HepG2 (cell line): ENCODE measurements around the gene PLD2. TPM values are rescaled to one million over a fixed set of nuclear protein-coding genes. Genes with fewer than 3 reads are reported as not detected.

ENCODE experiments used
- ATF7 ChIP-seq, 2 experiments: fragments of 450-650 bp in 1 of 2; sonication (generic) in 1 of 2; formaldehyde crosslinking in 1 of 2; IDR thresholded peaks; 2 replicates each; pipeline versions ENCODE4 v1.4.0 to v1.6.1; 2016 to 2020; ENCODE audit warnings: antibody characterized with exemption in 1 of 2, mild to moderate bottlenecking in 1 of 2, missing genetic modification reagents in 1 of 2
- DDIT3 ChIP-seq: sonication (generic); formaldehyde crosslinking; IDR thresholded peaks from 2 replicates; pipeline ENCODE4 v1.4.0; 2020; ENCODE audit warnings: mild to moderate bottlenecking, missing genetic modification reagents
- ELF4 ChIP-seq: sonication (generic); formaldehyde crosslinking; IDR thresholded peaks from 2 replicates; pipeline ENCODE4 v1.5.0; 2020; ENCODE audit warnings: missing genetic modification reagents, mild to moderate bottlenecking, moderate library complexity, borderline replicate concordance
- HCFC1 ChIP-seq: fragments of 150-350 bp; IDR thresholded peaks from 2 replicates; pipeline ENCODE4 v1.6.1; 2014; ENCODE audit warnings: low read depth, low read length
- HMG20A ChIP-seq: IDR thresholded peaks from 2 replicates; pipeline ENCODE4 v1.6.1; 2016; ENCODE audit warnings: borderline replicate concordance
- KLF15 ChIP-seq: sonication (generic); formaldehyde crosslinking; IDR thresholded peaks from 2 replicates; pipeline ENCODE4 v1.8.1; 2023; ENCODE audit warnings: borderline replicate concordance, mild to moderate bottlenecking, inconsistent platforms, missing genetic modification reagents, mixed read lengths
- MIER2 ChIP-seq: IDR thresholded peaks from 2 replicates; pipeline ENCODE4 v1.6.1; 2016; ENCODE audit warnings: missing biosample characterization, missing genetic modification reagents
- PRDM4 ChIP-seq: sonication (generic); formaldehyde crosslinking; IDR thresholded peaks from 2 replicates; pipeline ENCODE4 v1.9.0; 2021; ENCODE audit warnings: missing genetic modification reagents, borderline replicate concordance
- SKIL ChIP-seq: sonication (generic); formaldehyde crosslinking; IDR thresholded peaks from 2 replicates; pipeline ENCODE4 v1.8.0; 2022; ENCODE audit warnings: missing genetic modification reagents, mild to moderate bottlenecking, moderate library complexity, borderline replicate concordance
- USF2 ChIP-seq, 2 experiments: sonication (generic) in 1 of 2; formaldehyde crosslinking in 1 of 2; IDR thresholded peaks; 2 replicates each; pipeline versions ENCODE4 v1.5.1 to v1.6.1; 2011 to 2020; ENCODE audit warnings: borderline replicate concordance in 1 of 2, low read depth in 1 of 2, low read length in 1 of 2, mild to moderate bottlenecking in 1 of 2, missing genetic modification reagents in 1 of 2, moderate library complexity in 1 of 2
- ZFP41 ChIP-seq: sonication (generic); formaldehyde crosslinking; IDR thresholded peaks from 2 replicates; pipeline ENCODE4 v1.4.0; 2020; ENCODE audit warnings: mild to moderate bottlenecking, missing genetic modification reagents, borderline replicate concordance
- ZNF121 ChIP-seq: sonication (generic); formaldehyde crosslinking; IDR thresholded peaks from 2 replicates; pipeline ENCODE4 v1.5.0; 2020; ENCODE audit warnings: mild to moderate bottlenecking, missing genetic modification reagents
- ZNF33B ChIP-seq: sonication (generic); formaldehyde crosslinking; IDR thresholded peaks from 2 replicates; pipeline ENCODE4 v1.5.1; 2020; ENCODE audit warnings: mild to moderate bottlenecking, missing genetic modification reagents
- ZNF350 ChIP-seq: sonication (generic); formaldehyde crosslinking; IDR thresholded peaks from 2 replicates; pipeline ENCODE4 v1.4.0; 2020; ENCODE audit warnings: mild to moderate bottlenecking, low read depth, missing genetic modification reagents, borderline replicate concordance
- ZNF556 ChIP-seq: sonication (generic); formaldehyde crosslinking; IDR thresholded peaks from 2 replicates; pipeline ENCODE4 v1.4.0; 2020; ENCODE audit warnings: mild to moderate bottlenecking, missing genetic modification reagents, borderline replicate concordance
- ZNF766 ChIP-seq: sonication (generic); formaldehyde crosslinking; IDR thresholded peaks from 2 replicates; pipeline ENCODE4 v1.5.0; 2020; ENCODE audit warnings: missing genetic modification reagents, borderline replicate concordance
- ZNF850 ChIP-seq: sonication (generic); formaldehyde crosslinking; conservative IDR thresholded peaks from 2 replicates; pipeline ENCODE4 v1.9.0; 2021; ENCODE audit warnings: mild to moderate bottlenecking, missing genetic modification reagents
- polyA plus RNA-seq, 8 experiments: library from polyadenylated mRNA; depleted of rRNA in 3 of 8; stranded (reverse) in 7 of 8; unstranded in 1 of 8; fragments of >200 nt; fragmentation: Illumina TruSeq in 4 of 8; extraction: Trizol in 4 of 8; gene quantifications; 2 replicates each; pipeline versions ENCODE4 v1.2.1 to v1.2.3, GENCODE V29; 2011 to 2016; ENCODE audit warnings: low read depth in 4 of 8, missing spikeins in 1 of 8, mixed read lengths in 1 of 8; ENCODE audit not compliant: insufficient read depth in 1 of 8
- total RNA-seq, 5 experiments: library from RNA; depleted of rRNA; stranded (reverse); fragments of >200 nt; fragmentation: Illumina TruSeq; extraction: Trizol; gene quantifications; 2 replicates each; pipeline ENCODE4 v1.2.3, GENCODE V29; 2016; ENCODE audit warnings: low read depth in 1 of 5
- TF ChIP-seq, protein P1 (sequence below): sonication (generic); formaldehyde crosslinking; IDR thresholded peaks from 2 replicates; pipeline ENCODE4 v1.8.0; 2022; ENCODE audit warnings: mild to moderate bottlenecking, missing genetic modification reagents, moderate library complexity
- TF ChIP-seq, protein P2 (sequence below): sonication (generic); formaldehyde crosslinking; IDR thresholded peaks from 2 replicates; pipeline ENCODE4 v1.4.0; 2020; ENCODE audit warnings: mild to moderate bottlenecking, low read depth, missing genetic modification reagents

Gene PLD2
- total and polyA plus RNA-seq, 2 of the 13 experiments (the other 11 are each of a cell fraction or from before 2014, with no cell fraction given): 13.4 to 29.7 TPM

GRCh38 chr17:4806777-4807604, at the start of gene PLD2 (continued):
- TF ChIP-seq USF2 (IDR thresholded peaks at IDR 0.05; ENCODE audit: low read depth, low read length): no peak
- no peak for TF ChIP-seq USF2 (CRISPR knock-in tag; IDR thresholded peaks at IDR 0.05; ENCODE audit: borderline replicate concordance)
- no peak for TF ChIP-seq ZNF850
- TF ChIP-seq ZNF350 (CRISPR knock-in tag): no peak
- TF ChIP-seq, protein P1, sequence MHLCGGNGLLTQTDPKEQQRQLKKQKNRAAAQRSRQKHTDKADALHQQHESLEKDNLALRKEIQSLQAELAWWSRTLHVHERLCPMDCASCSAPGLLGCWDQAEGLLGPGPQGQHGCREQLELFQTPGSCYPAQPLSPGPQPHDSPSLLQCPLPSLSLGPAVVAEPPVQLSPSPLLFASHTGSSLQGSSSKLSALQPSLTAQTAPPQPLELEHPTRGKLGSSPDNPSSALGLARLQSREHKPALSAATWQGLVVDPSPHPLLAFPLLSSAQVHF: no peak
- no peak for TF ChIP-seq ATF7 (IDR thresholded peaks at IDR 0.05)
- no peak for TF ChIP-seq ATF7 (CRISPR knock-in tag; IDR thresholded peaks at IDR 0.05)
- no peak for TF ChIP-seq ZNF121 (CRISPR knock-in tag)
- TF ChIP-seq HCFC1: no peak
- no peak for TF ChIP-seq HMG20A (CRISPR knock-in tag)
- TF ChIP-seq DDIT3 (CRISPR knock-in tag): no peak
- TF ChIP-seq SKIL (CRISPR knock-in tag): no peak
- TF ChIP-seq ZNF766 (CRISPR knock-in tag): no peak
- no peak for TF ChIP-seq PRDM4
- TF ChIP-seq, protein P2, sequence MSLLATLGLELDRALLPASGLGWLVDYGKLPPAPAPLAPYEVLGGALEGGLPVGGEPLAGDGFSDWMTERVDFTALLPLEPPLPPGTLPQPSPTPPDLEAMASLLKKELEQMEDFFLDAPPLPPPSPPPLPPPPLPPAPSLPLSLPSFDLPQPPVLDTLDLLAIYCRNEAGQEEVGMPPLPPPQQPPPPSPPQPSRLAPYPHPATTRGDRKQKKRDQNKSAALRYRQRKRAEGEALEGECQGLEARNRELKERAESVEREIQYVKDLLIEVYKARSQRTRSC (CRISPR knock-in tag): no peak
- TF ChIP-seq MIER2 (CRISPR knock-in tag): no peak
- no peak for TF ChIP-seq ZNF33B (CRISPR knock-in tag)
- no peak for TF ChIP-seq ELF4 (CRISPR knock-in tag)
- no peak for TF ChIP-seq ZFP41
- TF ChIP-seq KLF15: no peak
- TF ChIP-seq ZNF556 (CRISPR knock-in tag): no peak
